Measurements from ENCODE around the gene CCL5. TPM values are rescaled to one million over a fixed set of nuclear protein-coding genes. Genes with fewer than 3 reads are reported as not detected.

Gene CCL5
- total RNA-seq, 1 experiment from 2014 or later: 0.34 TPM

- TF ChIP-seq EZH2phosphoT487 (IDR thresholded peaks at IDR 0.05; ENCODE audit: borderline replicate concordance) (no peak), YY1 (IDR thresholded peaks at IDR 0.05; ENCODE audit: extremely low read depth, insufficient replicate concordance, low read depth, low read length) (no peak), POLR2A (IDR thresholded peaks at IDR 0.05; ENCODE audit: borderline replicate concordance, extremely low read depth, insufficient read depth, insufficient read length) (no peak), RAD21 (IDR thresholded peaks at IDR 0.05; ENCODE audit: low read depth) (no peak), CTCF (IDR thresholded peaks at IDR 0.05 in 2 of 3, conservative IDR thresholded peaks at IDR 0.05 in 1 of 3; ENCODE audit: borderline replicate concordance in 1 of 3, insufficient read depth in 1 of 3, low read depth in 2 of 3, low read length in 2 of 3) (no peak), ZFX (IDR thresholded peaks at IDR 0.05) (no peak), MAX (IDR thresholded peaks at IDR 0.05) (no peak), TCF7L2 (IDR thresholded peaks at IDR 0.05; ENCODE audit: borderline replicate concordance, extremely low read depth, insufficient read depth, insufficient read length) (no peak), ZNF274 (IDR thresholded peaks at IDR 0.05; ENCODE audit: low read depth, low read length) (no peak), SP1 (IDR thresholded peaks at IDR 0.05; ENCODE audit: low read depth) (no peak), EZH2 (IDR thresholded peaks at IDR 0.05) (no peak)
- Histone ChIP-seq H3K4me1 (ENCODE audit: control insufficient read depth in 1 of 2, insufficient read depth in 2 of 2, low read length in 2 of 2) (no peaks in the 10 kb centered on the region), H2AFZ (ENCODE audit: low read depth, low read length, poor library complexity, severe bottlenecking) (no peak overlapping the region), H3K9me2 (ENCODE audit: insufficient read depth) (no peaks in the 10 kb centered on the region), H3K9ac (ENCODE audit: low read length) (no peak overlapping the region), H3K79me2 (ENCODE audit: insufficient read depth, low read length) (no peaks in the 10 kb centered on the region), H3K9me3 (ENCODE audit: control insufficient read depth in 1 of 2, insufficient read depth in 1 of 2, low read depth in 1 of 2, low read length in 2 of 2) (no peaks in the 10 kb centered on the region), H3K36me3 (ENCODE audit: control insufficient read depth in 1 of 2, insufficient read depth in 2 of 2, low read length in 2 of 2) (no peaks in the 10 kb centered on the region; a peak in 1 of 4 replicates), H3K4me3 (replicated peaks in 1 of 2; ENCODE audit: low read depth in 1 of 2, low read length in 2 of 2) (no peak overlapping the region), H3K27ac (ENCODE audit: low read depth, low read length) (no peak overlapping the region), H4K20me1 (ENCODE audit: insufficient read depth) (no peaks in the 10 kb centered on the region), H3K27me3 (ENCODE audit: insufficient read depth, low read length) (no peaks in the 10 kb centered on the region), H3K4me2 (ENCODE audit: low read length) (no peak overlapping the region)
- intact Hi-C loops (cut with micrococcal nuclease): no loop called here
- ATAC-seq: no peak
- POLR2A ChIA-PET: no interaction called here
- CTCF ChIA-PET: no interaction called here
- no peak for DNase-seq (ENCODE audit: low read depth, low spot score)
- RAD21 ChIA-PET (ENCODE audit: low non-redundant PET in 1 of 2, low total read pairs in 2 of 2, uncharacterized antibody in 2 of 2, unreplicated experiment in 2 of 2): no interaction called here
- no TSS peak for BruUV-seq (replicated peaks)
Observed at GRCh38 chr17:35917519-35918213, 37.5 kb upstream of the CCL5 start.

Measured in HCT116 (cell line).